K562 (cell line): ENCODE results near the gene TRIM69. TPM values are rescaled to one million over a fixed set of nuclear protein-coding genes. Genes with fewer than 3 reads are reported as not detected.
A peak's percentile ranks its signal among the peaks of the same experiment; 100 is the strongest.

Experiments
- ATAC-seq: fragments of 200-7000 bp; cut with Tn5 transposase; 3 replicates; pipeline ENCODE4 v1.9.1; 2020; ENCODE audit warnings: moderate library complexity
- BruUV-seq: library from RNA; stranded (reverse); fragments of 400-500 nt; replicated peaks from 2 replicates; lab custom pipeline; 2021; lab: Mats Ljungman, UMichigan
- CTCF ChIA-PET: fragments of 300-600 bp; formaldehyde crosslinking; extraction: SDS; loops from one replicate; lab custom pipeline; 2021; ENCODE audit warnings: low intra/inter-chr PET ratio; lab: Yijun Ruan, JAX
- POLR2A ChIA-PET: fragments of 300-600, 350-650 bp; sonication (Branson Sonifier 250); formaldehyde crosslinking; extraction: SDS; loops from one replicate; lab custom pipeline; 2021; ENCODE audit warnings: antibody characterized with exemption, inconsistent platforms; lab: Yijun Ruan, JAX
- DNase-seq, 4 experiments: peaks; one replicate each; pipeline versions ENCODE4 v3.0.0 to v3.0.0-alpha.2; 2011 to 2018; ENCODE audit warnings: low spot score in 3 of 4, mixed read lengths in 3 of 4; ENCODE audit errors: extremely low read depth in 1 of 4
- FAIRE-seq: peaks from 2 replicates; lab custom pipeline; 2011; peaks lifted over from hg19 to GRCh38; lab: Jason Lieb, UNC
- H2AFZ ChIP-seq: 2 replicates; pipeline ENCODE4 v1.6.0; 2011; ENCODE audit warnings: low read depth, low read length, control low read depth, inconsistent platforms
- H3K27ac ChIP-seq: fragments of 200-600 bp; 3 replicates; pipeline ENCODE4 v1.8.0; 2011; ENCODE audit warnings: low read depth, mild to moderate bottlenecking, control low read depth, inconsistent platforms, low read length, moderate library complexity, mixed read lengths; ENCODE audit errors: extremely low read depth
- H3K27me3 ChIP-seq, 2 experiments: fragments of 300-600 bp in 1 of 2; 2 replicates in 1 of 2; 3 replicates in 1 of 2; pipeline versions ENCODE4 v1.6.0 to v1.8.0; 2011; ENCODE audit warnings: inconsistent platforms in 2 of 2, low read length in 2 of 2, mild to moderate bottlenecking in 1 of 2, mixed read lengths in 1 of 2, moderate library complexity in 1 of 2; ENCODE audit not compliant: control insufficient read depth in 2 of 2, insufficient read depth in 2 of 2
- H3K36me3 ChIP-seq: fragments of 300-600 bp; 3 replicates; pipeline ENCODE4 v1.8.0; 2011; ENCODE audit warnings: mild to moderate bottlenecking, low read length, inconsistent platforms; ENCODE audit not compliant: control insufficient read depth, insufficient read depth
- H3K4me1 ChIP-seq, 2 experiments: fragments of 200-600 bp in 1 of 2; replicated peaks in 1 of 2; 2 replicates in 1 of 2; 3 replicates in 1 of 2; pipeline versions ENCODE4 v1.5.1 to v1.8.0; 2011; ENCODE audit warnings: inconsistent platforms in 2 of 2, low read length in 2 of 2, mild to moderate bottlenecking in 1 of 2, mixed read lengths in 1 of 2, moderate library complexity in 1 of 2; ENCODE audit not compliant: control insufficient read depth in 2 of 2, insufficient read depth in 2 of 2
- H3K4me2 ChIP-seq: 2 replicates; pipeline ENCODE4 v1.6.1; 2011; ENCODE audit warnings: low read length, control low read depth, inconsistent platforms, mixed read lengths; ENCODE audit not compliant: insufficient read depth
- H3K4me3 ChIP-seq: fragments of 200-600 bp; sonication (generic), shearing (Covaris generic); 2 replicates; pipeline ENCODE4 v1.5.1; 2016; ENCODE audit warnings: control low read depth, inconsistent platforms
- H3K79me2 ChIP-seq: fragments of 200-600 bp; 3 replicates; pipeline ENCODE4 v1.8.0; 2011; ENCODE audit warnings: low read length, inconsistent platforms; ENCODE audit not compliant: control insufficient read depth, insufficient read depth
- H3K9ac ChIP-seq, 2 experiments: 2 replicates each; pipeline versions ENCODE4 v1.6.0 to v1.6.1; 2011; ENCODE audit warnings: low read depth in 2 of 2, low read length in 2 of 2, control low read depth in 1 of 2, inconsistent platforms in 1 of 2, mild to moderate bottlenecking in 1 of 2, mixed read lengths in 1 of 2; ENCODE audit not compliant: insufficient read depth in 1 of 2
- H3K9me1 ChIP-seq: one replicate; pipeline ENCODE4 v1.6.0; 2011; ENCODE audit warnings: inconsistent platforms, mild to moderate bottlenecking, low read length, moderate library complexity; ENCODE audit not compliant: control insufficient read depth, insufficient read depth
- H3K9me3 ChIP-seq: replicated peaks from 2 replicates; pipeline ENCODE4 v1.5.1; 2011; ENCODE audit warnings: low read depth, low read length, inconsistent platforms; ENCODE audit not compliant: control insufficient read depth, insufficient read depth
- H4K20me1 ChIP-seq: replicated peaks from 2 replicates; pipeline ENCODE4 v1.6.1; 2011; ENCODE audit warnings: low read length, inconsistent platforms, mixed read lengths; ENCODE audit not compliant: control insufficient read depth, insufficient read depth
- ARID1B ChIP-seq: fragments of 450-650 bp; IDR thresholded peaks from 2 replicates; pipeline ENCODE4 v1.6.1; 2016; ENCODE audit warnings: antibody characterized with exemption, mild to moderate bottlenecking, inconsistent platforms
- BCOR ChIP-seq: fragments of 450-650 bp; IDR thresholded peaks from 2 replicates; pipeline ENCODE4 v1.6.1; 2016
- CHCHD3 ChIP-seq: fragments of 250-450 bp; sonication (Bioruptor Pico); IDR thresholded peaks from 2 replicates; pipeline ENCODE4 v2.1.2; 2022; ENCODE audit warnings: mild to moderate bottlenecking
- ESRRA ChIP-seq: fragments of 450-650 bp; IDR thresholded peaks from 2 replicates; pipeline ENCODE4 v1.6.1; 2014; ENCODE audit warnings: low read depth, mild to moderate bottlenecking, moderate library complexity, borderline replicate concordance
- EZH2 ChIP-seq: IDR thresholded peaks from 2 replicates; pipeline ENCODE4 v1.6.1; 2012; ENCODE audit warnings: low read depth, mild to moderate bottlenecking, inconsistent platforms, low read length, borderline replicate concordance
- FOXA1 ChIP-seq: fragments of 450-650 bp; IDR thresholded peaks from 2 replicates; pipeline ENCODE4 v1.6.1; 2016; ENCODE audit warnings: mild to moderate bottlenecking, borderline replicate concordance
- MCM7 ChIP-seq, 2 experiments: fragments of 450-650 bp; IDR thresholded peaks; 2 replicates each; pipeline ENCODE4 v1.6.1; 2016 to 2018
- NCOA1 ChIP-seq: fragments of 450-650 bp; IDR thresholded peaks from 2 replicates; pipeline ENCODE4 v1.6.1; 2016; ENCODE audit warnings: low read depth
- SMAD4 ChIP-seq: fragments of 250-450 bp; sonication (Bioruptor Pico); conservative IDR thresholded peaks from 2 replicates; pipeline ENCODE4 v1.8.0; 2021; ENCODE audit warnings: inconsistent platforms, mild to moderate bottlenecking, moderate library complexity
- SNRNP70 ChIP-seq: fragments of 200-400 bp; formaldehyde crosslinking; optimal IDR thresholded peaks from 2 replicates; pipeline ENCODE3; 2017; ENCODE audit warnings: low read depth, low read length
- SPI1 ChIP-seq: IDR thresholded peaks from 2 replicates; pipeline ENCODE4 v1.6.1; 2011; ENCODE audit warnings: low read depth, low read length, control low read depth, borderline replicate concordance
- ZFPM2 ChIP-seq: fragments of 250-450 bp; sonication (Bioruptor Pico); IDR thresholded peaks from 2 replicates; pipeline ENCODE4 v1.5.1; 2022; ENCODE audit warnings: mild to moderate bottlenecking
- ZNF436 ChIP-seq: fragments of 250-450, 450-650 bp; sonication (Bioruptor Pico); formaldehyde crosslinking; IDR thresholded peaks from 2 replicates; pipeline ENCODE4 v1.7.0; 2020; ENCODE audit warnings: mild to moderate bottlenecking
- ZNF79 ChIP-seq: fragments of 250-450 bp; sonication (Bioruptor Pico); IDR thresholded peaks from 2 replicates; pipeline ENCODE4 v1.4.0; 2020; ENCODE audit warnings: low read depth, mild to moderate bottlenecking, moderate library complexity
- WGBS: fragments of 100-300 bp; shearing (Covaris generic); methylation state at CpG from one replicate; pipeline ENCODE4 v1.1.6; 2016; ENCODE audit warnings: low coverage, mixed read lengths; ENCODE audit not compliant: insufficient coverage; ENCODE audit errors: missing lambda C conversion rate; 5-methylcytosine and 5-hydroxymethylcytosine counted together
- in situ Hi-C: fragments of 300-500 bp; cut with MboI; formaldehyde crosslinking; loops from 4 replicates; pipeline ENCODE4 v1.15.0; 2018; ENCODE audit warnings: inconsistent platforms, mixed read lengths
- intact Hi-C: fragments of 100-400 bp; cut with micrococcal nuclease; formaldehyde crosslinking; loops from 2 replicates; pipeline ENCODE4 v1.14.2; 2022
- polyA plus RNA-seq, 8 experiments: library from polyadenylated mRNA; depleted of rRNA in 4 of 8; stranded (reverse) in 5 of 8; unstranded in 3 of 8; fragments of >200 nt; fragmentation: Nextera tagmentation in 2 of 8; fragmentation: Illumina TruSeq in 1 of 8; extraction: Ambion mirVana in 2 of 8; extraction: Trizol in 1 of 8; gene quantifications; 2 replicates each; pipeline versions ENCODE4 v1.2.1 to v1.2.3, GENCODE V29; 2011 to 2014; ENCODE audit warnings: inconsistent platforms in 1 of 8, missing spikeins in 1 of 8
- total RNA-seq, 7 experiments: library from RNA; depleted of rRNA in 6 of 7; stranded (reverse); fragments of >200 nt in 6 of 7; fragmentation: Illumina TruSeq in 2 of 7; extraction: Trizol in 2 of 7; gene quantifications; 2 replicates each; pipeline versions ENCODE4 v1.2.1 to v1.2.3, GENCODE V29; 2011 to 2021; ENCODE audit warnings: low replicate concordance in 1 of 7
- TF ChIP-seq, protein P1 (sequence below): sonication (generic); IDR thresholded peaks from 2 replicates; pipeline ENCODE4 v1.6.1; 2016
- TF ChIP-seq, protein P2 (sequence below): fragments of 200-800 bp; sonication (Bioruptor generic); IDR thresholded peaks from 2 replicates; pipeline ENCODE4 v1.6.1; 2017; ENCODE audit warnings: missing genetic modification characterization, missing compliant biosample characterization
- TF ChIP-seq, protein P3 (sequence below): fragments of 250-450 bp; sonication (Bioruptor Pico); IDR thresholded peaks from 2 replicates; pipeline ENCODE4 v1.5.0; 2021; ENCODE audit warnings: mild to moderate bottlenecking, moderate library complexity

The TRIM69 gene
- total and polyA plus RNA-seq, 9 of the 15 experiments (the other 6 are each of a cell fraction or from before 2014, with no cell fraction given): 1.0 to 4.3 (median 2.3) TPM

DNA sequence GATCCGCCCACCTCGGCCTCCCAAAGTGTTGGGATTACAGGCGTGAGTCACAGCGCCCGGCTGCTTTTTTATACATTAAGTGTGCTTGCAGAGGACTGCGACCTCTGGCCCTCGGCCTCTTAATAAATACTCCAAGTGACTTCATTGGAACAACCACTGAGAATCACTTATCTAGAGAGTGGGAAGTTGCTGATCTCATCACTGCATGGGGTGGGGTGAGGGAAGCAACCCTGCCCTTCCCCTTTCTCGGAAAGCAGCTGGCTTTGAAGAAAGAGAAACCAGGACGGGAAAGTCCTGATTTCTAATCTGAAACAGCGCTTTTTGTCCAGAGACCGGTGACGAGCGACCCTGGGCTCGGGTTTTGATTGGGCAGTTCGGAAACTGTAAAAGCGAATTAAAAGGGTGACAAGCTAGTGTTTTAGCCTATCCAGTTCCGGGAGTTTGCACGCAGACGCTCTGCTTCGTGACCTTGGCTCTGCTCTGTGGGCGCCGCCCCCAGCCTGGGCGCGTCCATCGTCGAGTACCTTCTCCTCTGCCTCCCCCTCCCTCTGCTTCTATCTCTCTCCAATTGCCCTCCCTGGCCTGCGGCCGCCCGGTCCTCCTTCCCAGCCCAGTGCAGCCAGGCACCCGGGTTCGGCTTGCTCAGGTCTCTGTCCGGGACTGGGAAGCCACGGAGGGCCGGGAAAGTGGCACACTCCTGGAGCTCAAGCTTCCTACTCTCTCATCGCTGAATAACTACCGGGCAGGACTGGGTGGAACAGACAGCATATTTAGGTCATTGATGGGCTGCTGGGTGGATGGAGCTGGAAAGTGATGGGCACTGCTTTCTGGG is 7.5 kb upstream of the TRIM69 start:
- Histone ChIP-seq H3K27ac (peak overlapping the region; percentile 77), H3K9me3 (no peaks in the 10 kb centered on the region), H3K4me1 (peaks cover 20 to 29% of the 10 kb centered on the region in 2 experiments), H3K4me3 (peak overlapping the region; percentile 52), H4K20me1 (no peaks in the 10 kb centered on the region), H3K79me2 (no peaks in the 10 kb centered on the region), H3K36me3 (no peaks in the 10 kb centered on the region), H3K4me2 (peak overlapping the region; percentile 82), H3K9me1 (no peaks in the 10 kb centered on the region), H3K27me3 (no peaks in the 10 kb centered on the region), H2AFZ (peak overlapping the region; percentile 75), H3K9ac (peak overlapping the region; percentile 70 to 88)
- no TSS peak for BruUV-seq
- DNase-seq: peak; percentile 83 to 95 (median 88)
- peak; percentile 99 for FAIRE-seq
- intact Hi-C loops: loop anchor here (2.0 kb wide), 1 partner anchor 18 kb away; the partner anchor contains the start of genes B2M and PATL2
- 1% methylated on average over 35 of the region's 36 CpGs for WGBS
- peak; percentile 94 for ATAC-seq
- ChIA-PET POLR2A (interaction anchor here (0.6 to 10.1 kb wide), 14 partner anchors 8 to 362 kb away, joined by 3 to 136 read pairs (median 4); partner anchors contain the start of genes B2M, PATL2, SPG11 and TRIM69), CTCF (interaction anchor here (0.6 kb wide), 1 partner anchor 17 kb away, joined by 3 read pairs; no protein-coding TSS in a partner anchor)
- in situ Hi-C loops: no loop called here
- TF ChIP-seq EZH2: no peak
- no peak for TF ChIP-seq MCM7 (IDR thresholded peaks at IDR 0.05)
- no peak for TF ChIP-seq SNRNP70
- TF ChIP-seq CHCHD3: no peak
- TF ChIP-seq, protein P1, sequence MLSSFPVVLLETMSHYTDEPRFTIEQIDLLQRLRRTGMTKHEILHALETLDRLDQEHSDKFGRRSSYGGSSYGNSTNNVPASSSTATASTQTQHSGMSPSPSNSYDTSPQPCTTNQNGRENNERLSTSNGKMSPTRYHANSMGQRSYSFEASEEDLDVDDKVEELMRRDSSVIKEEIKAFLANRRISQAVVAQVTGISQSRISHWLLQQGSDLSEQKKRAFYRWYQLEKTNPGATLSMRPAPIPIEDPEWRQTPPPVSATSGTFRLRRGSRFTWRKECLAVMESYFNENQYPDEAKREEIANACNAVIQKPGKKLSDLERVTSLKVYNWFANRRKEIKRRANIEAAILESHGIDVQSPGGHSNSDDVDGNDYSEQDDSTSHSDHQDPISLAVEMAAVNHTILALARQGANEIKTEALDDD: peak; percentile 62
- peak; percentile 78 for TF ChIP-seq NCOA1
- TF ChIP-seq, protein P2, sequence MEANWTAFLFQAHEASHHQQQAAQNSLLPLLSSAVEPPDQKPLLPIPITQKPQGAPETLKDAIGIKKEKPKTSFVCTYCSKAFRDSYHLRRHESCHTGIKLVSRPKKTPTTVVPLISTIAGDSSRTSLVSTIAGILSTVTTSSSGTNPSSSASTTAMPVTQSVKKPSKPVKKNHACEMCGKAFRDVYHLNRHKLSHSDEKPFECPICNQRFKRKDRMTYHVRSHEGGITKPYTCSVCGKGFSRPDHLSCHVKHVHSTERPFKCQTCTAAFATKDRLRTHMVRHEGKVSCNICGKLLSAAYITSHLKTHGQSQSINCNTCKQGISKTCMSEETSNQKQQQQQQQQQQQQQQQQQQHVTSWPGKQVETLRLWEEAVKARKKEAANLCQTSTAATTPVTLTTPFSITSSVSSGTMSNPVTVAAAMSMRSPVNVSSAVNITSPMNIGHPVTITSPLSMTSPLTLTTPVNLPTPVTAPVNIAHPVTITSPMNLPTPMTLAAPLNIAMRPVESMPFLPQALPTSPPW (CRISPR knock-in tag): peak; percentile 90
- peak; percentile 81; the same call in 1 of the 2 replicates for TF ChIP-seq ARID1B
- TF ChIP-seq, protein P3, sequence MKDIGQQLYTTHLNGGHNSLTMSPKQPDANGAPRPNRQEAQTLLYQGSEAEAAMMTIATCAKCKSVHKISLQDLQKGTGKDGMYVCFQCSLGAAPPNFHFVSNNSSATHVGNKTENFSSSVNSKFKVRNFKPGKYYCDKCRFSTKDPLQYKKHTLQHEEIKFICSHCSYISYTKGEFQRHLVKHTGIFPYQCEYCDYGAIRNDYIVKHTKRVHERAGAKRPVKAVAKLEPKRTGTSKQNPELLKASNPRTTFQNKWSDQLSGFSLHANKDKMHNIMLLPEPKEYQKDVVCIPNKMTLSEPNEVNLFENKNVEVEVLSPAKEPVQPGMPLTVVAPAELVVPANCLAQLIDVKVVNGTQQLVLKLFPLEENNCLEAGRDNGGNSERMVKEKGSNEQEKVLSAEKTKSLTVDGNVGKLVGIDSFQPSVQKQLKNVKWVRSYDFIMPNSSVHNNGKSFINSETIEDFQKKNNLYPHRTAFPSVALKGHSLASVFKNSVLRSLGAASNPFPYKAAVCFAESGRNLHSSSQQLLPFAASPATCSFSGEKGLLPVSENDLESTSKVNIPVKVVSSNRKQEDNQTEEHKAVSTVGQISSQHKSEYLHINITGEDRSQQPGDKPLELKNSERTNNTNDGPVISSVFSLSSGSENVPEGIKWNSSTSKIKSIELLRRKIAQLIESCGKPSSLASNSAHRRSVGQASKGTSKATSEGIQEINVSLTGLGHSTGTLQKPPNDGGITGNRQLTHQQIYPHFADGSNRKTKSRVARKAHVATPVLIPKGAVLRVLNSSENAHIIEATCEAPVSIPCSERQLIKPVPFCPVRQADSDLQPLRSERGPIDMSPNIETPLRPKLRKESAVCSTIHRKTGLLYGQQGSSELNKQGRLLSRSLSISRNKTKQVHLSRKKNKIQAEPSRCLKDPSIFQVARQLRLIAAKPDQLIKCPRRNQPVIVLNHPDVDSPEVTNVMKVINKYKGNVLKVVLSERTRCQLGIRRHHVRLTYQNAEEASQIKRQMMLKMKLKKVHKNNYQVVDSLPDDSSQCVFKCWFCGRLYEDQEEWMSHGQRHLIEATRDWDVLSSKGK (CRISPR knock-in tag): no peak
- TF ChIP-seq SMAD4 (CRISPR knock-in tag): 0 out of 2 replicates have a peak, but pooled peaks have one; percentile 35
- TF ChIP-seq ZNF79 (CRISPR knock-in tag): no peak
- no peak for TF ChIP-seq ZNF436 (CRISPR knock-in tag)
- TF ChIP-seq ESRRA: peak; percentile 98
- TF ChIP-seq ZFPM2: no peak
- no peak for TF ChIP-seq FOXA1
- TF ChIP-seq SPI1: peak; percentile 93
- TF ChIP-seq BCOR: no peak; the same call in 1 of the 2 replicates
